OCI-M2 (cell line): ENCODE measurements around the gene KIF11.

Source experiments
- DNase-seq: peaks from one replicate; lab custom pipeline; 2025; ENCODE audit not compliant: unreplicated experiment; lab: John Stamatoyannopoulos, UW

The KIF11 gene

GRCh38 chr10:92699518-92700381, 106.8 kb downstream of the KIF11 start:
- DNase-seq: peak; percentile 53

- DNase-seq: no peak
These were observed 109.5 kb downstream of the KIF11 start for GRCh38 chr10:92702301-92702916.
